GM21576 (cell line): ENCODE results near the gene SMAP2.

Experiments
- ATAC-seq: cut with Tn5 transposase; IDR thresholded peaks from one replicate; pipeline ENCODE4 v1.9.1; 2021; ENCODE audit warnings: mild to moderate bottlenecking, moderate library complexity; ENCODE audit not compliant: unreplicated experiment

Gene SMAP2

DNA sequence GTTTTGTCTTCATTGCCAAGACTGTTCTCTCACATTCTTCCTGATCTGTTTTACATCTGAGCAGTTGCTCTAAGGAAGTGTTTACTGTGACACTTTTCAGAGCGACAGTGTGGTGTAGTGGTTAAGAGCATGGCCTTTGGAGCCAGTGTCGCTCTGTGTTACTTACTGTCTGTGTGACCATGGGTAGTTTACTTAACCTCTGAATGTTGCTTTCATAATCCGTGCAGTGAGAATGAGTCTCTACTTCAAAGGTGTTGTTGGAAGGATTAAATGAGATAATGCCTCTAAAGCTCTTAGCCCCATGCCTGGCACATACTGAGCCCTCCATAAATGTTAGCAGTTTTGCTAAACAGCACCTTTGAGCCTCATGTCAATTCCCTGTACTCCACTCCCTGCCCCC lies 40.8 kb downstream of the SMAP2 start:
- no peak for ATAC-seq

GRCh38 chr1:40416709-40417108 lies 43.2 kb downstream of the SMAP2 start:
- ATAC-seq = no peak

- ATAC-seq = no peak
These were observed 48.2 kb downstream of the SMAP2 start for GRCh38 chr1:40421431-40422384.

- ATAC-seq = no peak
These were observed 49.2 kb downstream of the SMAP2 start for GRCh38 chr1:40422630-40423263.

DNA sequence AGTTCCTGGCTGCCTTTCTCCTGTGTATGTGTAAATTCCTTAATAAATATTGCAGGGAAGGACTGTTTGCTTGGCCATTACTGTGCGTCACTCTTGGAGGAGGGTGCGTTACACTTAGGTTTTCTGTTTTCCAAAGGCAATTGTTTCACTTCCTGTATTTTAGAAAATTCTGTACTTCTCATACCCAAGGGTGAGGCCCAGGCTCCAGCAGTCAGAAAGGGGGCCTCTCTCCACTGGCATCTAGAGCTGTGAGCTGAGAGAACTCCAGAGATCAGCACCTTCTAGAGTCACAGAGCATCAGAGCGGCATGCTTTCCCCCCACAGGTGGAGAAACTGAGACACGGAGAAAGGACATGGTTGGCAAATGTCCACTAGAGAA lies 49.7 kb downstream of the SMAP2 start:
- no peak for ATAC-seq

DNA sequence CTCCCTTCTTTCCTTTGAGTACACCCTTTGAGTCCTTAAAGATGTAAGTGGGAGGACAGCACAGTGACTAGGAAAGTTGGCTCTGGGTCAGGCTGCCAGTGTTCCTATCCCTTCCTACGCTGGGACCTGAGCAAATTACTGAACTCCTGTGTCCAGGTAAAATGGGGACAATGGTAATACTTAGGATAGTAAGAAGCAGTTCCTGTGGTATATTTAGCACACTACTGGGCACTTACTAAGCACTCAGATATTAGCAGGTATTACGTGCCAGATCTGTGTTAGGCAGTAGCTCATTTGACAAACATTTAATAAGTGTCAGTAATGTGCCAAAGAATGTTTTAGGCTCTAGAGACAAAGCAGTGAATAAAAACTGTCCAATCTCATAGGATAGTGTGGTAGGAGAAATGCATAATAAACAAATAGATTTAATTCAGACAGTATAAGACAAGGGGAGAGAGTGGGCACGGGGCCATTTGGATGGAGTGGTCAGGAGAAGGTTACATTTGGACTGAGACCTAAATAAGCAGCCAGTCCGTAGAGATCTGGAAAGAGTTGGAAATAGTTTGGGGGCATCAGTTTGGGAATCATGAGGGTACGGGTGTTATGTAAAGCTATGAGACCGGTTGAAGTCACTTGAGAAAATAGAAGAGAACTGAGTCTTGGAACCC lies 50.6 kb downstream of the SMAP2 start:
- ATAC-seq = no peak

DNA sequence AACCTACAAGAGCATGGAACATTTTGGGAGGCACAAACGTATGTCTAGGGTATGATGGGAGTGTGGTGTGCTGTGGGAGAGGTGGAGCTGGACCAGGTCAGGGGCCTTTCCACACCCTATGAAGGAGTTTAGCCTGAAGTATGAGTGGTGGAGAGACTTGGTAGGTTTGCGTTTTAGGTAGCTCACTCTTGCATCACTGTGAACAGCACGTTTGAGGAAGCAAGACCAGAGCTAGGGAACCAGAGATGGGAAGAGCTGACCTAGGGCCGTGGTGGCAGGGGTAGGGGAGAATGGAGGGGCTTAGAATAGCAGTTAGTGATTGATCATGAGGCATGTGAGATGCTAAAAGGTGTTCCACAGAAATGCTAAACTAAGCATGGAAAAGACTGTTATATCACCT lies 51.7 kb downstream of the SMAP2 start:
- ATAC-seq = no peak

GRCh38 chr1:40431385-40431784 lies 57.9 kb downstream of the SMAP2 start:
- no peak for ATAC-seq

DNA sequence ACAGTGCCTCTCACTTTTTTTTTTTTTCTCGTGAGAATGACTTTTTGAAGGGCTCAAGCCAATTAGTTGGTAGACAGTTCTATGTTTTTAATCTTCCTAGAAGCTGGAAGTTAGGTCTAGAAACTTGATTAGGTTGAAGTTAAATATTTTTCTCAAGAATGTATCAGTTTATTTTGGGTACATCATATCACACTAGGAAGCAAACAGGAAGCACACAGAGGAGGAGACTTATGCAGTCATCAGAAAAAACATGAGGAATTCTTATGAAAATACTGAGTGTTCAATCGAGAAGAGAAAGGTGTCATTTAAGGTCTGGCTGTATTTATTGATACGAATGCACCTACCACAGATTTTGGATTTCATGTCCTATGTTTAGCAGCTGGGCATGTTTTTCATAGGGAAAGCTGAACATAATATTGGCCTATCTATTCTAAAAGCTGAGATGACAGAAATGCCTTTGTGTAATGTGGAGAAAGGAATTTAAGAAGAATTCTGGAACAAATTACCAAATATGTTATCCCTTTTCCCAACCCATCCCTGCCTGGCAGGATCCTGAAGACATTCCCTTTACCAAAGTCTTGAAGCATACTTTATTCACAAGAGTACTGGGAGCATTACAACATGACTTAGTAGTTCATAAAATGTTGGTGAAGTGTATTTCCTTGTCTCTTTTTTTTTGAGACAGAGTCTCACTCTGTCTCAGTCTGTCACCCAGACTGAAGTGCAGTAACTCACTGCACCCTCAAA lies 59.3 kb downstream of the SMAP2 start:
- ATAC-seq = no peak

DNA sequence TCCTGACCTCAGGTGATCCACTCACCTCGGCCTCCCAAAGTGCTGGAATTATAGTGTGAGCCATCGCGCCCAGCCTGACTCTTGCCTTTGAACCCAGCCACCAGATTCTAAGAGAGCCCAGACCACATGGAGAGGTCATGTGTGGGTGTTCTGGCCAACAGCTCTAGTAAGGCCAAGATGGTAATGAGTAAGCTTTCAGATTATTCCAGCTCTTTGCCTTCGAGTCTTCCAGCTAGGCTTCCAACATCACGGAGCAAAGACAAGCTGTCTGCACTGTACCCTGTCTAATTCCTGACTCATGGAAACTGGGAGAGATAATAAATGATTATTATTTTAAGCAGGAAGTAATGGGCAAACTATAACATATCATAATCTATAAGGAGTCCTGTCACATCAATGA lies 61.9 kb downstream of the SMAP2 start:
- no peak for ATAC-seq

- no peak for ATAC-seq
These were observed 62.3 kb downstream of the SMAP2 start for GRCh38 chr1:40435876-40436275.

- no peak for ATAC-seq
These were observed 65.0 kb downstream of the SMAP2 start for GRCh38 chr1:40438391-40439015.

- ATAC-seq = no peak
These were observed 65.7 kb downstream of the SMAP2 start for GRCh38 chr1:40439247-40439646.

- peak; percentile 78 for ATAC-seq
These were observed 76.4 kb downstream of the SMAP2 start, which contains the start of gene ZFP69B for GRCh38 chr1:40449684-40450494. Gene ZFP69B, plus strand, starts transcription at chr1:40450476. Its CDS starts 486 bp downstream, at chr1:40450962.

GRCh38 chr1:40450495-40451237 lies 77.1 kb downstream of the SMAP2 start:
- ATAC-seq = peak; percentile 13

GRCh38 chr1:40451238-40451585 lies 77.7 kb downstream of the SMAP2 start:
- ATAC-seq = no peak

GRCh38 chr1:40454873-40455272 lies 81.3 kb downstream of the SMAP2 start:
- no peak for ATAC-seq

DNA sequence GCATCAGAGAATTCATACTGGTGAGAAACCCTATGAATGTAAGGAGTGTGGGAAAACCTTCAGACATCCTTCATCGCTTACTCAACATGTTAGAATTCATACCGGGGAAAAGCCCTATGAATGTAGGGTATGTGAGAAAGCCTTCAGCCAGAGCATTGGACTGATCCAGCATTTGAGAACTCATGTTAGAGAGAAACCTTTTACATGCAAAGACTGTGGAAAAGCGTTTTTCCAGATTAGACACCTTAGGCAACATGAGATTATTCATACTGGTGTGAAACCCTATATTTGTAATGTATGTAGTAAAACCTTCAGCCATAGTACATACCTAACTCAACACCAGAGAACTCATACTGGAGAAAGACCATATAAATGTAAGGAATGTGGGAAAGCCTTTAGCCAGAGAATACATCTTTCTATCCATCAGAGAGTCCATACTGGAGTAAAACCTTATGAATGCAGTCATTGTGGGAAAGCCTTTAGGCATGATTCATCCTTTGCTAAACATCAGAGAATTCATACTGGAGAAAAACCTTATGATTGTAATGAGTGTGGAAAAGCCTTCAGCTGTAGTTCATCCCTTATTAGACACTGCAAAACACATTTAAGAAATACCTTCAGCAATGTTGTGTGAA lies 89.5 kb downstream of the SMAP2 start:
- no peak for ATAC-seq

DNA sequence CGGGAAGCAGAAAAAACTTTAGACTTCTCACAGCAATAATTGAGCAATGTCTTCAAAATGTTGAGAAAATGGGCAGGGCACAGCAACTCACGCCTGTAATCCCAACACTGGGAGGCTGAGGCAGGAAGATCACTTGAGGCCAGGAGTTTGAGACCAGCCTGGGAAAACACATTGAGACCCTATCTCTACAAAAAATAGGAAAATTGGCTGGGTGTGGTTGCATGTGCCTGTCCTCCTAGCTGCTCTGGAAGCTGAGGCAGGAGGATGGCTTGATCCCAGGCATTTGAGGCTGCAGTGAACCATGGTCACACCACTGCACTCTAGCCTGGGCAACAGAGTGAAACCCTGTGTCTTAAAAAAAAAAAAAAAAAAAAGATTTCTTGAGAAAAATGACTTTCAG lies 95.8 kb downstream of the SMAP2 start:
- ATAC-seq = no peak
